K562 (cell line): Measurements from ENCODE around the gene ADCY6. TPM values are rescaled to one million over a fixed set of nuclear protein-coding genes. Genes with fewer than 3 reads are reported as not detected.

Source experiments
- ATAC-seq: fragments of 200-7000 bp; cut with Tn5 transposase; 3 replicates; pipeline ENCODE4 v1.9.1; 2020; ENCODE audit warnings: moderate library complexity
- BruUV-seq: library from RNA; stranded (reverse); fragments of 400-500 nt; replicated peaks from 2 replicates; lab custom pipeline; 2021; lab: Mats Ljungman, UMichigan
- CTCF ChIA-PET: fragments of 300-600 bp; formaldehyde crosslinking; extraction: SDS; loops from one replicate; lab custom pipeline; 2021; ENCODE audit warnings: low intra/inter-chr PET ratio; lab: Yijun Ruan, JAX
- POLR2A ChIA-PET: fragments of 300-600, 350-650 bp; sonication (Branson Sonifier 250); formaldehyde crosslinking; extraction: SDS; loops from one replicate; lab custom pipeline; 2021; ENCODE audit warnings: antibody characterized with exemption, inconsistent platforms; lab: Yijun Ruan, JAX
- DNase-seq, 4 experiments: peaks; one replicate each; pipeline versions ENCODE4 v3.0.0 to v3.0.0-alpha.2; 2011 to 2018; ENCODE audit warnings: low spot score in 3 of 4, mixed read lengths in 3 of 4; ENCODE audit errors: extremely low read depth in 1 of 4
- FAIRE-seq: peaks from 2 replicates; lab custom pipeline; 2011; peaks lifted over from hg19 to GRCh38; lab: Jason Lieb, UNC
- H2AFZ ChIP-seq: 2 replicates; pipeline ENCODE4 v1.6.0; 2011; ENCODE audit warnings: low read depth, low read length, control low read depth, inconsistent platforms
- H3K27ac ChIP-seq: fragments of 200-600 bp; 3 replicates; pipeline ENCODE4 v1.8.0; 2011; ENCODE audit warnings: low read depth, mild to moderate bottlenecking, control low read depth, inconsistent platforms, low read length, moderate library complexity, mixed read lengths; ENCODE audit errors: extremely low read depth
- H3K27me3 ChIP-seq, 2 experiments: fragments of 300-600 bp in 1 of 2; 2 replicates in 1 of 2; 3 replicates in 1 of 2; pipeline versions ENCODE4 v1.6.0 to v1.8.0; 2011; ENCODE audit warnings: inconsistent platforms in 2 of 2, low read length in 2 of 2, mild to moderate bottlenecking in 1 of 2, mixed read lengths in 1 of 2, moderate library complexity in 1 of 2; ENCODE audit not compliant: control insufficient read depth in 2 of 2, insufficient read depth in 2 of 2
- H3K36me3 ChIP-seq: fragments of 300-600 bp; 3 replicates; pipeline ENCODE4 v1.8.0; 2011; ENCODE audit warnings: mild to moderate bottlenecking, low read length, inconsistent platforms; ENCODE audit not compliant: control insufficient read depth, insufficient read depth
- H3K4me1 ChIP-seq, 2 experiments: fragments of 200-600 bp in 1 of 2; replicated peaks in 1 of 2; 2 replicates in 1 of 2; 3 replicates in 1 of 2; pipeline versions ENCODE4 v1.5.1 to v1.8.0; 2011; ENCODE audit warnings: inconsistent platforms in 2 of 2, low read length in 2 of 2, mild to moderate bottlenecking in 1 of 2, mixed read lengths in 1 of 2, moderate library complexity in 1 of 2; ENCODE audit not compliant: control insufficient read depth in 2 of 2, insufficient read depth in 2 of 2
- H3K4me2 ChIP-seq: 2 replicates; pipeline ENCODE4 v1.6.1; 2011; ENCODE audit warnings: low read length, control low read depth, inconsistent platforms, mixed read lengths; ENCODE audit not compliant: insufficient read depth
- H3K4me3 ChIP-seq: fragments of 200-600 bp; sonication (generic), shearing (Covaris generic); 2 replicates; pipeline ENCODE4 v1.5.1; 2016; ENCODE audit warnings: control low read depth, inconsistent platforms
- H3K79me2 ChIP-seq: fragments of 200-600 bp; 3 replicates; pipeline ENCODE4 v1.8.0; 2011; ENCODE audit warnings: low read length, inconsistent platforms; ENCODE audit not compliant: control insufficient read depth, insufficient read depth
- H3K9ac ChIP-seq, 2 experiments: 2 replicates each; pipeline versions ENCODE4 v1.6.0 to v1.6.1; 2011; ENCODE audit warnings: low read depth in 2 of 2, low read length in 2 of 2, control low read depth in 1 of 2, inconsistent platforms in 1 of 2, mild to moderate bottlenecking in 1 of 2, mixed read lengths in 1 of 2; ENCODE audit not compliant: insufficient read depth in 1 of 2
- H3K9me1 ChIP-seq: one replicate; pipeline ENCODE4 v1.6.0; 2011; ENCODE audit warnings: inconsistent platforms, mild to moderate bottlenecking, low read length, moderate library complexity; ENCODE audit not compliant: control insufficient read depth, insufficient read depth
- H3K9me3 ChIP-seq: replicated peaks from 2 replicates; pipeline ENCODE4 v1.5.1; 2011; ENCODE audit warnings: low read depth, low read length, inconsistent platforms; ENCODE audit not compliant: control insufficient read depth, insufficient read depth
- H4K20me1 ChIP-seq: replicated peaks from 2 replicates; pipeline ENCODE4 v1.6.1; 2011; ENCODE audit warnings: low read length, inconsistent platforms, mixed read lengths; ENCODE audit not compliant: control insufficient read depth, insufficient read depth
- CBX3 ChIP-seq, 2 experiments: IDR thresholded peaks; 1 replicate in 1 of 2; 2 replicates in 1 of 2; pipeline ENCODE4 v1.6.1; 2012; ENCODE audit warnings: inconsistent platforms in 2 of 2, low read length in 2 of 2, borderline replicate concordance in 1 of 2, control low read depth in 1 of 2
- CHD1 ChIP-seq: fragments of 200-600 bp; sonication (generic); IDR thresholded peaks from one replicate; pipeline ENCODE4 v1.6.1; 2012; ENCODE audit warnings: mild to moderate bottlenecking, moderate library complexity, low read length, inconsistent platforms
- CHD7 ChIP-seq: fragments of 200-600 bp; sonication (generic); IDR thresholded peaks from one replicate; pipeline ENCODE4 v1.6.1; 2012; ENCODE audit warnings: mild to moderate bottlenecking, low read depth, low read length, inconsistent platforms
- KHSRP ChIP-seq: fragments of 450-650 bp; IDR thresholded peaks from 2 replicates; pipeline ENCODE4 v1.6.1; 2017
- MTF1 ChIP-seq: fragments of 250-450 bp; sonication (Bioruptor Pico); IDR thresholded peaks from 2 replicates; pipeline ENCODE4 v1.9.0; 2021; ENCODE audit warnings: moderate library complexity, mild to moderate bottlenecking, inconsistent platforms, borderline replicate concordance
- SAFB2 ChIP-seq: fragments of 200-400 bp; formaldehyde crosslinking; IDR thresholded peaks from 2 replicates; pipeline ENCODE4 v1.6.1; 2018; ENCODE audit warnings: borderline replicate concordance, low read length, low read depth, moderate library complexity; ENCODE audit not compliant: severe bottlenecking
- SAP30 ChIP-seq: fragments of 200-600 bp; sonication (generic); IDR thresholded peaks from 2 replicates; pipeline ENCODE4 v1.6.1; 2012; ENCODE audit warnings: borderline replicate concordance, low read depth, mild to moderate bottlenecking, moderate library complexity, low read length, control low read depth, inconsistent platforms; ENCODE audit not compliant: insufficient read depth, poor library complexity, severe bottlenecking
- WGBS: fragments of 100-300 bp; shearing (Covaris generic); methylation state at CpG from one replicate; pipeline ENCODE4 v1.1.6; 2016; ENCODE audit warnings: low coverage, mixed read lengths; ENCODE audit not compliant: insufficient coverage; ENCODE audit errors: missing lambda C conversion rate; 5-methylcytosine and 5-hydroxymethylcytosine counted together
- in situ Hi-C: fragments of 300-500 bp; cut with MboI; formaldehyde crosslinking; loops from 4 replicates; pipeline ENCODE4 v1.15.0; 2018; ENCODE audit warnings: inconsistent platforms, mixed read lengths
- intact Hi-C: fragments of 100-400 bp; cut with micrococcal nuclease; formaldehyde crosslinking; loops from 2 replicates; pipeline ENCODE4 v1.14.2; 2022
- polyA plus RNA-seq, 8 experiments: library from polyadenylated mRNA; depleted of rRNA in 4 of 8; stranded (reverse) in 5 of 8; unstranded in 3 of 8; fragments of >200 nt; fragmentation: Nextera tagmentation in 2 of 8; fragmentation: Illumina TruSeq in 1 of 8; extraction: Ambion mirVana in 2 of 8; extraction: Trizol in 1 of 8; gene quantifications; 2 replicates each; pipeline versions ENCODE4 v1.2.1 to v1.2.3, GENCODE V29; 2011 to 2014; ENCODE audit warnings: inconsistent platforms in 1 of 8, missing spikeins in 1 of 8
- total RNA-seq, 7 experiments: library from RNA; depleted of rRNA in 6 of 7; stranded (reverse); fragments of >200 nt in 6 of 7; fragmentation: Illumina TruSeq in 2 of 7; extraction: Trizol in 2 of 7; gene quantifications; 2 replicates each; pipeline versions ENCODE4 v1.2.1 to v1.2.3, GENCODE V29; 2011 to 2021; ENCODE audit warnings: low replicate concordance in 1 of 7

ADCY6 gene
- total and polyA plus RNA-seq, 9 of the 15 experiments (the other 6 are each of a cell fraction or from before 2014, with no cell fraction given), result 0.01 to 1.0 (median 0.53) TPM

- 19% methylated on average over 4 of the region's 4 CpGs for WGBS
- Histone ChIP-seq H3K4me2 (no peak overlapping the region), H3K4me1 (peaks cover 0 to 12% of the 10 kb centered on the region in 2 experiments; a peak in 2 of 5 replicates), H3K27ac (no peak overlapping the region), H4K20me1 (peaks cover 18% of the 10 kb centered on the region), H3K36me3 (peaks cover 17% of the 10 kb centered on the region; the same call in 1 of the 3 replicates), H3K79me2 (no peaks in the 10 kb centered on the region), H3K9me1 (peaks cover 5% of the 10 kb centered on the region), H3K9ac (no peak overlapping the region), H3K27me3 (peaks cover 18 to 33% of the 10 kb centered on the region in 2 experiments; a peak in 4 of 5 replicates), H3K9me3 (no peaks in the 10 kb centered on the region), H2AFZ (no peak overlapping the region), H3K4me3 (no peak overlapping the region)
- DNase-seq (no peak), FAIRE-seq (no peak), ATAC-seq (no peak)
- CTCF ChIA-PET, result no interaction called here
- in situ Hi-C loops (no loop called here), intact Hi-C loops (no loop called here)
- no TSS peak for BruUV-seq
- POLR2A ChIA-PET, result interaction anchor here (0.6 to 0.7 kb wide), 2 partner anchors 27 to 65 kb away, joined by 3 to 4 read pairs; partner anchors contain the start of gene DDX23
- TF ChIP-seq CBX3 (IDR thresholded peaks at IDR 0.05; ENCODE audit: borderline replicate concordance in 1 of 2, low read length in 2 of 2), result no peak
- TF ChIP-seq KHSRP, result no peak
- TF ChIP-seq CHD1, result no peak
- no peak for TF ChIP-seq CHD7
- no peak for TF ChIP-seq SAP30
- no peak for TF ChIP-seq SAFB2
- TF ChIP-seq MTF1 (CRISPR knock-in tag), result no peak
These were observed 36.0 kb upstream of the ADCY6 start for GRCh38 chr12:48824905-48825304.
